ENCODE results near the gene CCNYL1.

The CCNYL1 gene

DNA sequence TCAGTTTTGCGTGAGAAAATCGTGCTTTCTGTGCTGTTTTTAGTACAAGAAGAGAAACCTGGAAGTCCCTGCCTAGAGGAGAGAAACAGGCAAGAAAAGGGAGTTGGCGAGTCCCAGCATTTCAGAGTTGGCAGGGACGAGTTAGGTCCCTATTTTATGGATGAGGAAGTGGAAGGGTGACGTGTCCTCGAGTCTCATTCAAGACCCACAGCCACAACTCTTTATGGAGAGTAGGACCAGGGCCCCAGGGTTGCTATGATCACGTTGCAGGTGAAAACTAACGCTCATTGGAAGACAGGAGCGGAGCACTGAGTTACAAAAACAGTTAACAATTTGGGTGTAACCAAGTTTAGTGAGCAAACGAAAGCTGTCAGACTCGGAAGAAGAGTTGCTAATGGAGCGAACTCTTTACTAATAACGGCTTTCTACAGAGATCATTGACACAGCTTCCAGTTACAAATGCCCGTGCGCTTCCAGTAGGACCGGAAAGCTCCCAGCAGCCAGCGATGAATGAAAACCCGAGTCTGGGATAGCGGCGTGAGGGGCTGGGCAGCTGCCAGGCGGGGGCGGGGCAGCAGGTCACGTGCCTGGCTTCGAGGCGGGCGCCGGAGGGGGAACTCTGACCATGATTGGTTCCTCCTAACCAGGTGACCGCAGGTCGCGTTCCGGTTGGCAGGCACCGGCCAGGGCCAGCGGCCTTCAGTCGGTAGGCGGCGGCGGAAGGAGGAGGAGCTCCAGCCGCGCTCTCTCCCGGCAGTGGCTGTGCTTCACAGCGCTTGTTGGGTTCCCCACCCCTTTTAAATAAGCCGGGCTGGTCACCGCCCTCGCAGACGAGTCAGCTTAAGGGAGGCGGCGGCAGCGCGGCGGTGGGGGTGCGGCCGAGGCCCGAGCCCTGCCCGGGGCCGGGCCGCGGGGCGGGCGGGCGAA lies at the start of gene CCNYL1:
Gene CCNYL1 (plus strand): TSS at position 827 of the 927 bp plus-strand sequence. CDS start 257 bp downstream, outside the sequence.
- peak within 1 kb of the TSS; percentile 80 for H3K27ac Mint-ChIP-seq
- H3K36me3 Mint-ChIP-seq (ENCODE audit: low read depth): peaks cover 7% of the 10 kb centered on the region
- H3K4me3 Mint-ChIP-seq: peak within 1 kb of the TSS; percentile 93
- H3K9me3 Mint-ChIP-seq: no peaks in the 10 kb centered on the region
- H3K27me3 Mint-ChIP-seq: no peaks in the 10 kb centered on the region
- peaks cover 27% of the 10 kb centered on the region for H3K4me1 Mint-ChIP-seq (ENCODE audit: low read depth)

DNA sequence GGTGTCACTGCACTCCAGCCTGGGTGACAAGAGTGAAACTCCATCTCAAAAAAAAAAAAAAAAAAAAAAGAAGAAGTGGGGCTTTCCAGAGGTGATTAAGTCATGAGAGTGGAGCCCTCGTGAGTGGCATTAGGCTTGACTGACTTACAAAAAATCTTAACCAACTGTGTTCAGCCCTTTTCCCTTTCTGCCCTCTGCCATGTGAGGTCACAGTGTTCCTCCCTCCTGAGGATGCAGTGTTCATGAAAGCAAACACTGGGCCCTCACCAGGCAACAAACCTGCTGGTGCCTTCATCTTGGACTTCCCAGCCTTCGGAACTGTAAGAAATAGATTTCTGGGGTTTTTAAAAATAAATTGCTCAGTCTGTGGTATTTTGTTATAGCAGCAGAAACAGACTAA lies 49.2 kb upstream of the CCNYL1 start:
- no peaks in the 10 kb centered on the region for H3K9me3 Mint-ChIP-seq
- no peaks in the 10 kb centered on the region for H3K27me3 Mint-ChIP-seq
- H3K4me1 Mint-ChIP-seq (ENCODE audit: low read depth): peaks cover 9% of the 10 kb centered on the region
- no peaks in the 10 kb centered on the region for H3K36me3 Mint-ChIP-seq (ENCODE audit: low read depth)
- no peak overlapping the region for H3K4me3 Mint-ChIP-seq
- H3K27ac Mint-ChIP-seq: peak overlapping the region; percentile 74

DNA sequence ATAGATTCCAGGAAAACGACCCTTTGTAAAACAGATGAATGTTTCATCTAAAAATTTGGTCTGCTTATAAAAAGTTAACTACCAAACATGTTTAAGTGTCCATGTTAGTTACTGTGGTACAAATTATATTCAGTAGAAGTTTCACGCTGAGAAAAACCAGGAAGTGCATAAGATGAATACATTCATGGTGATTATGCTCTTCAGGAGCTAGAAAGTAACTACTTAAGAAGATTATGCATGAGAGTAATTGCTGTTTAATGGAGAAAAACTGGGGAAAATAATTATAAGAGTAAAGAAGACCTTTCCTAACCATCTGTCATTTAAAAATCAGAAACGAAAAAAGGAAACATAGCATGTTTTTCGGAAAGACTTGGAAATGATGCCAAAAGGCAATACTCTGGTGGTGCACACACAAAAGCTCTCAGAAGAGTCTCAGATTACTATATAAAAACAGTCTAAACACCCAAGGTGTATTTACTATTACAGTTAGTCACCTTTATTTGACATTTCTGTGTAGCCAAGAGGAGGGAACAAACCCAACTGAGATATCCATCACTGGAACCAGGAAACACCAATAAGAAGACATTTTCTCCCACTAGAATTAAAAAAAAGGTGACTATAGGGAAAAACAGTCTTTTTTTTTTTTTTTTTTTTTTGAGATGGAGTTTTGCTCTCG lies 47.4 kb upstream of the CCNYL1 start:
- Mint-ChIP-seq H3K9me3 (no peaks in the 10 kb centered on the region), H3K27me3 (no peaks in the 10 kb centered on the region)

DNA sequence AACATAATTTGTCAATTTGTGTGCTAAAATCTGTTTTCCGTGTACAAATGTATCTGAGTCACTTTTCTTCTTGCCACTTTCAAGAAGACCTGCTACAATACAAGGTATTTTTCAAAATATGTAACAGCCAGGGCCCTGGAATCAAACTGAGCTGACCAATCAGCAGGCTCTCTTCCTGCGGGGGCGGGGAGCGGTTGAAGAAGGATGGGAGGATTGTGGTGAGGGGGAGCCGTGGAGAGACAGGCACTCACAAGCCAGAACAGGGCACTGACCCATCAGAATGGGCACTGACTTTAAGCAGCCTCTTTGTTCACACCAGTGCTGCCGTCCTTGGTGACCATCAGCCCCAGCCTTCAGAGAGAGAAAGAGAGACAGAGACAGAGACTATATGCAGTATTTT lies 40.6 kb upstream of the CCNYL1 start:
- Mint-ChIP-seq H3K27ac (no peak overlapping the region), H3K36me3 (ENCODE audit: low read depth) (no peaks in the 10 kb centered on the region), H3K4me1 (ENCODE audit: low read depth) (no peaks in the 10 kb centered on the region), H3K27me3 (no peaks in the 10 kb centered on the region), H3K4me3 (no peak overlapping the region), H3K9me3 (no peaks in the 10 kb centered on the region)

More for the DNA sequence above, 47.4 kb upstream of the CCNYL1 start:
- peaks cover 9% of the 10 kb centered on the region for H3K4me1 Mint-ChIP-seq (ENCODE audit: low read depth)
- no peaks in the 10 kb centered on the region for H3K36me3 Mint-ChIP-seq (ENCODE audit: low read depth)
- H3K27ac Mint-ChIP-seq: no peak overlapping the region
- no peak overlapping the region for H3K4me3 Mint-ChIP-seq

DNA sequence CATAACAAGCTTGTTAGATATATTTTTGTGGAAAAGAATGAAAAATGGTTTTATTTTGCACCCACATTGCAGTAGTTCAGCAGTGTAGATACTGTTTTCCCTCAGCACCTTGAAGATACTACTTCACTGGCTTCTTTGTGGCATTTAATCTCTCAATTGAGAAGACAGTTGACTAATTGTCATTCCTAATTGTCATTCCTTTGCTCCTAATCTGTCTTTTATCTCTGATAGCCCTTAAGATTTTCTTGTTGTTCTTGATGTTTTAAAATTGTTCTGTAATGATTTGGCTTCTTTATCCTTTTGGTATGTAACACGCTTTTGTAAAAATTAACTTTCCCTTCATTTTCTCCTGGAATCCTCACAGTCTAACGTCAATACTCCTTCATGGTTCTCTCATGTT lies 38.0 kb upstream of the CCNYL1 start:
- Mint-ChIP-seq H3K27me3 (no peaks in the 10 kb centered on the region), H3K27ac (no peak overlapping the region), H3K9me3 (no peaks in the 10 kb centered on the region), H3K4me3 (no peak overlapping the region), H3K4me1 (ENCODE audit: low read depth) (no peaks in the 10 kb centered on the region), H3K36me3 (ENCODE audit: low read depth) (no peaks in the 10 kb centered on the region)

DNA sequence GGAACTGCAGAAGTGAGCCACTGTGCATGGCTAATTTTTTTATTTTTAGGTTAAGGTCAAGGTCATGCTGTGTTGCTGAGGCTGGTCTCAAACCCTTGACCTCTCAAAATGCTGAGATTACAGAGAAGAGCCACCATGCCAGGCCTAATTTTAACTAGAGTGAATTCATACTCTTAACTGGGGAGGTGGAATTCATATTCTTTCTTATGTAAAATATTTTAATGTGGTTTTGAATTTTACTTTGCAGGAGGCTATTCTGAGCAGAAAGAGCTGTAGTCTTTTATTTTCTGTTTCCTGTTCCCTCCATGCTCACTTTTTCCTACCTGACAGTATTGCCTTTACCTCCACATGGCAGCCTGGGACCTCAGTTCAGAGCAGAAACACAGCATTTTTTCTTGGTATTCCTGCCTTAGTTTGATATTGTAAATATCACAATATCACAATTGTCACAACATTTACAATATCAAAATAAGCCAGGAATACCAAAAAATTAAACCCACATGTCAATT lies 37.1 kb upstream of the CCNYL1 start:
- Mint-ChIP-seq H3K4me3 (no peak overlapping the region), H3K27me3 (no peaks in the 10 kb centered on the region), H3K9me3 (no peaks in the 10 kb centered on the region), H3K36me3 (ENCODE audit: low read depth) (no peaks in the 10 kb centered on the region), H3K27ac (no peak overlapping the region), H3K4me1 (ENCODE audit: low read depth) (no peaks in the 10 kb centered on the region)

DNA sequence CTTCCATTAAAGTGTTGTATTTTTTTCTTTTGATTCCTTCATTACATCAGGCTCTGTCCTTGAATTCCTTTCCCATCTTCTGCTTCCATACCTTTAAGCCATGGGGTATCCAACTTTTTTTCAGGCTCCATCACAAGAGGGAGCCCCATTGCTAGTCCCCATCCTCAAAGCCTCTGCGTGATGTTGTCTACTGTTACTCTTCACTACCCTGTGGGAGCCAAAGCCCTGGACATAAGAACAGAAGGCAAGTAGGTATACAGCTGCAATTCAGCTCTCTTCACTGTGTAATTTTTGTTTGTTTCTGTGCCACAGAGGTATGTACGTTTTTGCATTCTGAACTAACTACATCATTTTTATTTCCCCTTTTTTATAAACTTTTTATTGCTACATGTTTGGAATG lies 36.6 kb upstream of the CCNYL1 start:
- no peak overlapping the region for H3K4me3 Mint-ChIP-seq
- H3K4me1 Mint-ChIP-seq (ENCODE audit: low read depth): no peaks in the 10 kb centered on the region
- H3K27me3 Mint-ChIP-seq: peaks cover 4% of the 10 kb centered on the region
- H3K9me3 Mint-ChIP-seq: no peaks in the 10 kb centered on the region
- no peaks in the 10 kb centered on the region for H3K36me3 Mint-ChIP-seq (ENCODE audit: low read depth)
- H3K27ac Mint-ChIP-seq: no peak overlapping the region

DNA sequence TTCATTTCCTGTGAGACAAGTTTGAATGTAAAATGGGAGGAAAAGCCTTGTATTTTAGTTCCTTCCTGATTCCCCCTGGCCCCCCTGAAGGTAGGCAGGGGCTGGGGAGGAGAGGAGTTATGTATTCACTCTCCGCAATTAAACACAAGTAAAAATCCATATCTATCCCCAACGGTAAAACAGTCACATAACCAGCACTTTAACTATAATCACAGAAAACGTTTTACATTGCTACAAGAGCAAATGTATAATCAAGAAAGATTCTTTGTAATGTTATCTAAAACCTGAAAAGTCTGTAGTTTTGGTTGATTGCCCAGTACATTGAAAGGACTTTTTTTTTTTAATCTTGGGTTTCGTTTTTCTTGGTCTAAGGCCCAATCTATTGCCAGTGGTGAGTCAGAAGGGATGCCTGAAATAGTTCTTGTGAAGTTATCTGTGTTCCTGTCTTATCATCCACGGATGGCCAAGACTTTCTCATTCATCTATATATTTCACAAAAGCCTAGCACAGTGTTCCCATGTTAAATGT lies 34.5 kb upstream of the CCNYL1 start:
- H3K9me3 Mint-ChIP-seq: no peaks in the 10 kb centered on the region
- no peaks in the 10 kb centered on the region for H3K4me1 Mint-ChIP-seq (ENCODE audit: low read depth)
- H3K27me3 Mint-ChIP-seq: peaks cover 12% of the 10 kb centered on the region
- H3K36me3 Mint-ChIP-seq (ENCODE audit: low read depth): no peaks in the 10 kb centered on the region
- no peak overlapping the region for H3K4me3 Mint-ChIP-seq
- H3K27ac Mint-ChIP-seq: no peak overlapping the region

DNA sequence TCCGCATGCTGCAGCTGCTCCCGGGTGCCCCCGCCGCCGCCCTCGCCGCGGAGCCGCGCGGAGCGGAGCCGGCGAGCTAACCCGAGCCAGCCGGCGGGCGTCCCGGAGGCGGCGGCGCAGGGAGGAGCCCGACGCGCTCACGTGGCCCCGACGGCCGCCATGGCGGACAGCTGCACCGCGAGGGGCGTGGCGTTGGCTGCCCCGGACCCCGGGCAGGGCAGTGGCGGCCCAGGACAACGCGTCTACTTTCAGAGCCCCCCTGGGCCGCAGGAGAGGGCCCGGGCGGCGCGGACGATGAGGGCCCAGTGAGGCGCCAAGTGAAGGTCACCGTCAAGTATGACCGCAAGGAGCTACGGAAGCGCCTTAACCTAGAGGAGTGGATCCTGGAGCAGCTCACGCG lies 30.0 kb upstream of the CCNYL1 start:
- Mint-ChIP-seq H3K27me3 (peaks cover 18% of the 10 kb centered on the region), H3K4me1 (ENCODE audit: low read depth) (peaks cover 4% of the 10 kb centered on the region), H3K27ac (no peak overlapping the region), H3K9me3 (no peaks in the 10 kb centered on the region), H3K36me3 (ENCODE audit: low read depth) (no peaks in the 10 kb centered on the region), H3K4me3 (no peak overlapping the region)

DNA sequence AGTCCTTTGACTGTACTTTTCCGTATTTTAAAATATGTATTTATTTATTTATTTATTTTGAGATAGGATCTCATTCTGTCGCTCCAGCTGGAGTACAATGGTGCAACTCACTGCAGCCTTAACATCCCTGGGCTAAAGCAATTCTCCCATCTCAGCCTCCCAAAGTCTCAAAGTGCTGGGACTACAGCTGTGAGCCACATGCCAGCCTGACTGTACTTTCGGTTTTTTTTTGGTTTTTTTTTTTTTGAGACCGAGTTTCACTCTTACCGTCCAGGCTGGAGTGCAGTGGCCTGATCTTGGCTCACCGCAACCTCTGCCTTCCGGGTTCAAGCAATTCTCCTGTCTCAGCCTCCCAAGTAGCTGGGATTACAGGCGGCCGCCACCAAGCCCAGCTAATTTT lies 28.9 kb upstream of the CCNYL1 start:
- H3K9me3 Mint-ChIP-seq: no peaks in the 10 kb centered on the region
- H3K27ac Mint-ChIP-seq: no peak overlapping the region
- no peak overlapping the region for H3K4me3 Mint-ChIP-seq
- H3K27me3 Mint-ChIP-seq: peaks cover 18% of the 10 kb centered on the region
- no peaks in the 10 kb centered on the region for H3K36me3 Mint-ChIP-seq (ENCODE audit: low read depth)
- H3K4me1 Mint-ChIP-seq (ENCODE audit: low read depth): peaks cover 4% of the 10 kb centered on the region

DNA sequence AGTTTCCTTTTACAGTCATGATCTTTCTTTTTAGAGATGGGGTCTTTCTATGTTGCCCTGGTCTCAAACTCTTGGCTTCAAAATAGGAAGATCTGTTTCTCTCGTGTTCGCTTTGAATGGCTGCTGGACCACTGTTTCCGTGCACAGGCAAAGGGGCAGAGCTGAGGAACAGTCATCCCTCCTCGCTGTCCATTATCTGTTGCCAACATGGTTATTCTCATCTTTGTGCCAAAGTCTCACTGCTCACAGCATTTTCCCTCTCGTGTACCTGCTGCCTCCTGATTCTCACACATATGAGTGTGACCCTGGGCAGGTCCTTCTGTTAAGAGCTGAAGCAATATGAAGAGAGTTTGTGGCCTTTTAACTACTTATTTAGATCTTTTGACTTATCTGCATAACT lies 28.0 kb upstream of the CCNYL1 start:
- Mint-ChIP-seq H3K27me3 (peaks cover 18% of the 10 kb centered on the region), H3K27ac (peak overlapping the region; percentile 58), H3K9me3 (no peaks in the 10 kb centered on the region), H3K36me3 (ENCODE audit: low read depth) (no peaks in the 10 kb centered on the region), H3K4me1 (ENCODE audit: low read depth) (peaks cover 6% of the 10 kb centered on the region), H3K4me3 (no peak overlapping the region)

DNA sequence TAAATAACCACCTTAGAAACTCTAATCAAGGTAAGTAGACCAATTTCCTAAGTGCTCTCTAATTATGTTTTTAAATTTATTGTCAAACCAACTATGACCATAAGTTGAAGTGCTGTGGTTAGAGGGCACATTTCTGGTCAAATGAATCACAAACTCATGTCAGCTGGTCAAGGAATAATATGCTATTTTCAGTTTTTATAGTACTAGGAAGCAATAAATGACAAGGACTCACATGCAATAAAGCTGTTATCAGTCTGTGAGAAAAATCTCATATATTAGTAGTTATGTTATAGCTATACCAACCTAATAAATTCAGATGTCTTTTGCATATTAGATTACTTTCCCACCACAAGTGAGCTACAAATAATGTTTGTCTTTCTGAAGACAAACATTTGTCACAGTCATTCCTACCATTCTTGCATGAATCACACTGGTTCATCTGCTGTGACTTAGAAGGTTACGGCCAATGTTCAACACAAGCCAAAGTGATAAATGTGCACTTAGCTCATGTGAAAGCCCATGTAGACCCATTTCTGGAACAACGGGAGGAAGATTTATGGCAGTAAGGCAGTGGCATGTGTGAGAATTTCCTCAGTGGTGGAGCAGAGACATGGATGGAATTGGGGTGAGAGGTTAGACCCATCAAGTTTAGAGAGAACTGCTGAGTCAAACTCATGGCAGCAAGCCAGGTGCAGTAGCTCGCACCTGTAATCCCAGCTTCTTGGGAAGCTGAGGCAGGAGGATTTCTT lies 27.4 kb upstream of the CCNYL1 start:
- Mint-ChIP-seq H3K4me3 (no peak overlapping the region), H3K27ac (no peak overlapping the region), H3K9me3 (no peaks in the 10 kb centered on the region), H3K36me3 (ENCODE audit: low read depth) (no peaks in the 10 kb centered on the region), H3K4me1 (ENCODE audit: low read depth) (peaks cover 11% of the 10 kb centered on the region), H3K27me3 (peaks cover 18% of the 10 kb centered on the region)

DNA sequence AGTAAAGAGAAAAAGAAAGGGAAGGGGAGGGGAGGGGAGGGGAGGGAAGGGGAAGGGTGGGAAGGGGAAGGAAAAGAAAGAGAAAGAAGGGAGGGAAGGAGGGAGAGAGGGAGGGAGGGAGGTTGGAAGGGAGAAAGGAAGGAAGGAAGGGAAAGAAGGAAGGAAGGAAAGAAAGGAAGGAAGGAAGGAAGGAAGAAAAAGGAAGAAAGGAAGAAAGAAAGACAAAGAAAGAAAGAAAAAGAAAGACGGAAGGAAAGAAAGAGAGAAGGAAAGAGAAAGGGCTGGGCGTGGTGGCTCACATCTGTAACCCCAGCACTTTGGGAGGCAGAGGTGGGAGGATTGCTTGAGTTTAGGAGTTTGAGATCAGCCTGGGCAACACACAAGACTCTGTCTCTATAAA lies 24.6 kb upstream of the CCNYL1 start:
- H3K4me3 Mint-ChIP-seq: no peak overlapping the region
- H3K9me3 Mint-ChIP-seq: no peaks in the 10 kb centered on the region
- peaks cover 11% of the 10 kb centered on the region for H3K4me1 Mint-ChIP-seq (ENCODE audit: low read depth)
- no peaks in the 10 kb centered on the region for H3K36me3 Mint-ChIP-seq (ENCODE audit: low read depth)
- no peak overlapping the region for H3K27ac Mint-ChIP-seq
- H3K27me3 Mint-ChIP-seq: peaks cover 6% of the 10 kb centered on the region

DNA sequence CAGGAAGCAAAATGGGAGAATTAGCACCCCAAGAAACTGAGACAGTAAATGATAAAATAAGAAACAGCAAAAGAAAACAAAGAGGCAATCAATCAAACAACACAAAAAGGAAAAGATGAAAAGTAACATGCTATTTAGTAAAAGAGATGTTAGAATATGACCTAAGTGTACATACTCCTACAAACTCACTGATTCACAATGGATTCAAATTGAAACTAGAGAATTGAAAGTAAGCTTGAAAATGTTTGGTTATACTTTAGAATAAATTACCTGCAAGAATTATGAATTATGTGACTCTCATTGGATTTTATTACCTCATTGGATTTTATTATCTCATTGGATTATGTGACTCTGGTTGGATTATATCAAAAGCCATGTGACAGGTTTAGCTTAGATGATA lies 22.8 kb upstream of the CCNYL1 start:
- Mint-ChIP-seq H3K27ac (no peak overlapping the region), H3K9me3 (no peaks in the 10 kb centered on the region), H3K36me3 (ENCODE audit: low read depth) (no peaks in the 10 kb centered on the region), H3K27me3 (no peaks in the 10 kb centered on the region), H3K4me1 (ENCODE audit: low read depth) (peaks cover 14% of the 10 kb centered on the region), H3K4me3 (no peak overlapping the region)

Data from stimulated activated naive CD8-positive, alpha-beta T cell treated with anti-CD3 and anti-CD28 coated beads, Interleukin-15, Interleukin-2, amounts not matched to agents 100 ng/mL and 50 ng/mL, for 24 hours (primary cell).